H1 (cell line): ENCODE measurements around the gene CCDC33. TPM values are rescaled to one million over a fixed set of nuclear protein-coding genes. Genes with fewer than 3 reads are reported as not detected.

ENCODE experiments used
- CTCF ChIA-PET: fragments of 300-600 bp; sonication (Branson Sonifier 250); formaldehyde crosslinking; loops from one replicate; lab custom pipeline; 2021; ENCODE audit not compliant: partially characterized antibody; lab: Charles Lee
- POLR2A ChIA-PET: fragments of 300-600 bp; sonication (Branson Sonifier 250); formaldehyde crosslinking; loops from one replicate; lab custom pipeline; 2021; ENCODE audit warnings: inconsistent platforms; ENCODE audit not compliant: partially characterized antibody; lab: Charles Lee
- DNase-seq, 2 experiments: peaks; one replicate each; pipeline versions ENCODE4 v3.0.0 to v3.0.0-alpha.2; 2010 to 2022; ENCODE audit warnings: low spot score in 2 of 2, low read depth in 1 of 2, mixed read lengths in 1 of 2
- FAIRE-seq: peaks from 2 replicates; lab custom pipeline; 2011; peaks lifted over from hg19 to GRCh38; lab: Jason Lieb, UNC
- H2AFZ ChIP-seq: 2 replicates; pipeline ENCODE4 v1.8.1; 2012; ENCODE audit warnings: low read length, inconsistent platforms
- H2AK5ac ChIP-seq: 2 replicates; pipeline ENCODE4 v1.6.1; 2013; ENCODE audit warnings: low read depth, low read length
- H2BK120ac ChIP-seq: replicated peaks from 2 replicates; pipeline ENCODE3; 2013; ENCODE audit warnings: low read depth, low read length, inconsistent platforms
- H2BK12ac ChIP-seq: 2 replicates; pipeline ENCODE4 v1.6.1; 2013; ENCODE audit warnings: low read depth, low read length
- H2BK15ac ChIP-seq: 2 replicates; pipeline ENCODE4 v1.6.1; 2013; ENCODE audit warnings: low read length
- H2BK20ac ChIP-seq: 2 replicates; pipeline ENCODE4 v1.6.1; 2013; ENCODE audit warnings: low read length
- H2BK5ac ChIP-seq: 2 replicates; pipeline ENCODE4 v1.6.1; 2013; ENCODE audit warnings: low read depth, low read length
- H3K14ac ChIP-seq: 2 replicates; pipeline ENCODE4 v1.6.1; 2013; ENCODE audit warnings: inconsistent platforms; ENCODE audit not compliant: insufficient read length
- H3K18ac ChIP-seq: 2 replicates; pipeline ENCODE4 v1.6.1; 2013; ENCODE audit warnings: low read length; ENCODE audit errors: extremely low read depth
- H3K23ac ChIP-seq: 2 replicates; pipeline ENCODE4 v1.6.1; 2013; ENCODE audit warnings: inconsistent platforms; ENCODE audit not compliant: insufficient read length
- H3K23me2 ChIP-seq: 2 replicates; pipeline ENCODE4 v1.6.1; 2013; ENCODE audit warnings: low read depth, low read length
- H3K27ac ChIP-seq: 2 replicates; pipeline ENCODE4 v1.6.1; 2011; ENCODE audit warnings: low read depth, low read length, inconsistent platforms
- H3K27me3 ChIP-seq, 4 experiments: replicated peaks in 1 of 4; 1 replicate in 1 of 4; 2 replicates in 3 of 4; pipeline versions ENCODE4 v1.6.1 to v1.8.1; 2011 to 2013; ENCODE audit warnings: low read length in 3 of 4, mild to moderate bottlenecking in 3 of 4, inconsistent platforms in 2 of 4, mixed read lengths in 2 of 4, moderate library complexity in 1 of 4; ENCODE audit not compliant: control insufficient read depth in 3 of 4, insufficient read depth in 3 of 4; ENCODE audit errors: extremely low read depth in 1 of 4
- H3K36me3 ChIP-seq, 4 experiments: 2 replicates each; pipeline versions ENCODE4 v1.6.1 to v1.8.1; 2011 to 2013; ENCODE audit warnings: mild to moderate bottlenecking in 4 of 4, low read length in 3 of 4, moderate library complexity in 2 of 4, control low read depth in 1 of 4, inconsistent platforms in 1 of 4; ENCODE audit not compliant: insufficient read depth in 4 of 4, control insufficient read depth in 2 of 4
- H3K4ac ChIP-seq: replicated peaks from 2 replicates; pipeline ENCODE3; 2013; ENCODE audit warnings: low read length, low read depth, mixed read lengths, inconsistent platforms; ENCODE audit not compliant: insufficient read length
- H3K4me1 ChIP-seq, 4 experiments: replicated peaks in 1 of 4; 1 replicate in 1 of 4; 2 replicates in 3 of 4; pipeline versions ENCODE4 v1.6.1 to v1.8.1; 2011 to 2013; ENCODE audit warnings: low read length in 3 of 4, inconsistent platforms in 2 of 4, mixed read lengths in 1 of 4; ENCODE audit not compliant: insufficient read depth in 4 of 4, control insufficient read depth in 3 of 4
- H3K4me2 ChIP-seq, 2 experiments: 2 replicates each; pipeline versions ENCODE4 v1.6.1 to v1.8.1; 2011 to 2013; ENCODE audit warnings: low read depth in 2 of 2, low read length in 2 of 2, control low read depth in 1 of 2, inconsistent platforms in 1 of 2, mild to moderate bottlenecking in 1 of 2; ENCODE audit not compliant: insufficient read depth in 1 of 2
- H3K4me3 ChIP-seq, 4 experiments: fragments of 200-600, 300-600 bp in 1 of 4; sonication (generic), shearing (Covaris generic), sonication (Bioruptor Twin) in 1 of 4; 2 replicates each; pipeline versions ENCODE4 v1.5.1 to v1.8.1; 2011 to 2016; ENCODE audit warnings: low read length in 4 of 4, low read depth in 3 of 4, control low read depth in 2 of 4, inconsistent platforms in 2 of 4, mild to moderate bottlenecking in 2 of 4, mixed read lengths in 1 of 4, moderate library complexity in 1 of 4; ENCODE audit not compliant: insufficient read depth in 2 of 4; ENCODE audit errors: extremely low read depth in 1 of 4
- H3K56ac ChIP-seq: replicated peaks from 2 replicates; pipeline ENCODE3; 2013; ENCODE audit warnings: low read depth, mild to moderate bottlenecking, mixed read lengths, low read length, inconsistent platforms; ENCODE audit not compliant: insufficient read length
- H3K79me1 ChIP-seq: 2 replicates; pipeline ENCODE4 v1.6.1; 2013; ENCODE audit warnings: low read depth, low read length, control low read depth
- H3K79me2 ChIP-seq, 2 experiments: 2 replicates each; pipeline versions ENCODE4 v1.6.1 to v1.8.1; 2012 to 2013; ENCODE audit warnings: low read length in 2 of 2, mild to moderate bottlenecking in 2 of 2, inconsistent platforms in 1 of 2; ENCODE audit not compliant: insufficient read depth in 2 of 2, control insufficient read depth in 1 of 2
- H3K9ac ChIP-seq, 4 experiments: replicated peaks in 1 of 4; 1 replicate in 1 of 4; 2 replicates in 3 of 4; pipeline versions ENCODE4 v1.6.1 to v1.8.1; 2011 to 2013; ENCODE audit warnings: low read depth in 3 of 4, low read length in 3 of 4, control low read depth in 2 of 4, mild to moderate bottlenecking in 2 of 4, moderate library complexity in 2 of 4, inconsistent platforms in 1 of 4; ENCODE audit errors: extremely low read depth in 1 of 4
- H3K9me3 ChIP-seq, 2 experiments: 2 replicates each; pipeline versions ENCODE4 v1.6.1 to v1.8.1; 2012 to 2013; ENCODE audit warnings: mild to moderate bottlenecking in 2 of 2, moderate library complexity in 2 of 2, control low read depth in 1 of 2, inconsistent platforms in 1 of 2, low read depth in 1 of 2, low read length in 1 of 2, mixed read lengths in 1 of 2; ENCODE audit not compliant: insufficient read depth in 2 of 2
- H4K20me1 ChIP-seq, 2 experiments: replicated peaks in 1 of 2; 2 replicates each; pipeline versions ENCODE3 to v1.8.1; 2011 to 2013; ENCODE audit warnings: inconsistent platforms in 2 of 2, low read length in 2 of 2, mild to moderate bottlenecking in 1 of 2; ENCODE audit not compliant: insufficient read depth in 2 of 2, control insufficient read depth in 1 of 2
- H4K5ac ChIP-seq: 2 replicates; pipeline ENCODE4 v1.6.1; 2013; ENCODE audit warnings: low read length, low read depth, mixed read lengths, inconsistent platforms; ENCODE audit not compliant: insufficient read length
- H4K8ac ChIP-seq: 2 replicates; pipeline ENCODE4 v1.8.0; 2013; ENCODE audit warnings: mild to moderate bottlenecking, moderate library complexity, low read length, inconsistent platforms; ENCODE audit not compliant: insufficient read depth; ENCODE audit errors: extremely low read depth
- H4K91ac ChIP-seq: replicated peaks from 2 replicates; pipeline ENCODE3; 2013; ENCODE audit warnings: low read length, mixed read lengths, inconsistent platforms; ENCODE audit not compliant: insufficient read length
- GABPA ChIP-seq: IDR thresholded peaks from 2 replicates; pipeline ENCODE4 v1.6.1; 2011; ENCODE audit warnings: mild to moderate bottlenecking, low read length, moderate library complexity, borderline replicate concordance; ENCODE audit not compliant: insufficient read depth
- RAD21 ChIP-seq, 2 experiments: IDR thresholded peaks in 1 of 2; conservative IDR thresholded peaks in 1 of 2; 2 replicates each; pipeline ENCODE4 v1.6.1; 2011; ENCODE audit warnings: low read depth in 2 of 2, low read length in 2 of 2, improper control_type of control experiment in 1 of 2, inconsistent platforms in 1 of 2, mild to moderate bottlenecking in 1 of 2, moderate library complexity in 1 of 2
- WGBS, 2 experiments: shearing (Covaris generic) in 1 of 2; methylation state at CpG; one replicate each; pipeline versions ENCODE4 v1.1.6 to v1.1.7; 2013 to 2015; ENCODE audit warnings: low lambda C conversion rate in 2 of 2, mixed read lengths in 2 of 2, inconsistent platforms in 1 of 2, low coverage in 1 of 2, missing lambda C conversion rate in 1 of 2; ENCODE audit not compliant: insufficient replicate concordance in 2 of 2, insufficient coverage in 1 of 2, insufficient read length in 1 of 2; ENCODE audit errors: extremely low coverage in 1 of 2, missing lambda C conversion rate in 1 of 2; 5-methylcytosine and 5-hydroxymethylcytosine counted together
- polyA plus RNA-seq, 7 experiments: library from polyadenylated mRNA; depleted of rRNA in 3 of 7; stranded (reverse) in 5 of 7; unstranded in 2 of 7; fragments of >200 nt in 5 of 7; fragments of 200-250 nt in 2 of 7; gene quantifications; 1 replicate in 5 of 7; 2 replicates in 1 of 7; 4 replicates in 1 of 7; pipeline versions ENCODE4 v1.2.1 to v1.2.3, GENCODE V29; 2011 to 2013; ENCODE audit warnings: missing spikeins in 2 of 7, mixed read lengths in 2 of 7
- total RNA-seq: library from RNA; stranded (reverse); fragmentation: NEBNext Ultra II Directional; extraction: Animal tissue kit (Norgen Biotek cat#: 25700); gene quantifications from 2 replicates; pipeline ENCODE4 v1.2.1, GENCODE V29; 2021

Gene CCDC33
- total and polyA plus RNA-seq, 2 of the 8 experiments (the other 6 are each of a cell fraction or from before 2014, with no cell fraction given): 2.0 to 2.7 TPM

DNA sequence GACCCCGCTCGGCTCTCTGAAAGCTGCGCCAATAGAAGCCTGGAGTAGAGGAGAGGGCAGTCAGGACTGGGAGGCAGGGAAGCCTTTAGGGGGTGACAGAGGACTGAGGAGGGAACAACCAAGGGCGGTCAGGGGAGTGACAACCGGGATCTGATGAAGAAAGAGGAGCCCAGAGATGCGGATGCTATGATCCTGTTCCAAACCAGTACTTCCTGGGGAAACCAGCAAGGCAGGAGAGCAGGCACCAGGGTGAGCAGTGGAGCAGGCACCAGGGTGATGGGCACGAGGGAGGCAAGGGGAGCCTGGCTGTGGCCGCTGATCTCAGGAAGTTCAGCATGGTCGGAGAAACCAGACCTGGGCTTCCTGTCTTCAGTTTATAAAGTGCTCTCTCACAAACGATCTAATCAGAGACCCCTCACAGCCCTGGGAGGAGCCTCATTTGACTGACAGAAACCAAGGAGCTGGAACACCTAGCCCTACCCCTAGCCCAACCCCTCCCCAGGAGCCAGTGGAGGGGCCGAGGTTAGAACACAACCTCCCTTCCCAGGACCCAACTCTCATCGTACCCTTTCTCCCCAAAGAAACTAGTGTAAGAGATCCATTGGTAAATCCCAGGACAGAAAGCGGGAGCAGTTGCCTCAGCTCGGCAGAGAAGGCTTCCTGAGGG lies 34.9 kb downstream of the CCDC33 start:
- Histone ChIP-seq H3K9me3 (no peaks in the 10 kb centered on the region), H3K79me2 (no peaks in the 10 kb centered on the region), H2BK20ac (no peak overlapping the region), H3K27me3 (peaks cover 0 to 6% (median 0%) of the 10 kb centered on the region in 4 experiments; a peak in 1 of 7 replicates), H4K5ac (no peak overlapping the region), H3K36me3 (no peaks in the 10 kb centered on the region), H2BK15ac (no peak overlapping the region), H3K14ac (no peak overlapping the region), H2AFZ (no peak overlapping the region), H3K4me1 (0 out of 7 replicates have a peak, but pooled peaks cover 0 to 3% (median 0%) of the 10 kb centered on the region in 4 experiments), H3K4ac (no peak overlapping the region), H2BK12ac (no peak overlapping the region), H3K4me3 (no peak overlapping the region), H2BK5ac (no peak overlapping the region), H3K27ac (no peak overlapping the region), H2AK5ac (no peak overlapping the region), H3K23ac (no peak overlapping the region), H3K56ac (no peak overlapping the region), H3K4me2 (no peak overlapping the region), H3K18ac (no peak overlapping the region), H3K9ac (no peak overlapping the region), H3K79me1 (no peaks in the 10 kb centered on the region), H4K91ac (no peak overlapping the region), H4K20me1 (no peaks in the 10 kb centered on the region), H3K23me2 (no peaks in the 10 kb centered on the region; the same call in 1 of the 2 replicates), H2BK120ac (no peak overlapping the region), H4K8ac (no peak overlapping the region)
- no peak for DNase-seq
- no peak for TF ChIP-seq GABPA
- peak in 1 of 2 experiments; percentile 24; a peak in 2 of 4 replicates for TF ChIP-seq RAD21 (IDR thresholded peaks at IDR 0.05 in 1 of 2, conservative IDR thresholded peaks at IDR 0.05 in 1 of 2; ENCODE audit: low read depth in 2 of 2, low read length in 2 of 2)
- FAIRE-seq: no peak
- POLR2A ChIA-PET: interaction anchor here (0.7 to 0.8 kb wide), 2 partner anchors 10 to 222 kb away, joined by 3 read pairs; no protein-coding TSS in a partner anchor
- WGBS, 2 experiments: 76% methylated on average over 13 of the region's 14 CpGs; no CpG with 5 or more reads in 1 of the 2 experiments
- CTCF ChIA-PET: interaction anchor here (0.8 to 2.6 kb wide), 8 partner anchors 8 to 51 kb away, joined by 3 to 10 read pairs (median 4); no protein-coding TSS in a partner anchor
